ENCODE data around the gene PLCD3. TPM values are rescaled to one million over a fixed set of nuclear protein-coding genes. Genes with fewer than 3 reads are reported as not detected.

The PLCD3 gene
- total RNA-seq, 6 donors from 2014 or later: 24.2 to 65.6 (median 50.6) TPM

- DNase-seq: no peak
- WGBS, 2 donors: 94 to 98% methylated on average over 12 of the region's 12 CpGs
- TF ChIP-seq EP300 (IDR thresholded peaks at IDR 0.05) (no peak), CTCF (IDR thresholded peaks at IDR 0.05) (no peak), POLR2AphosphoS5 (IDR thresholded peaks at IDR 0.05) (no peak), POLR2A (IDR thresholded peaks at IDR 0.05) (no peak)
- no peak overlapping the region for H3K27ac ChIP-seq
- H3K4me1 ChIP-seq: peaks cover 0 to 7% (median 6%) of the 10 kb centered on the region in 4 donors
- peaks cover 46 to 97% (median 94%) of the 10 kb centered on the region in 4 donors for H3K36me3 ChIP-seq
- no peaks in the 10 kb centered on the region for H3K9me3 ChIP-seq
- ATAC-seq (ENCODE audit: low FRiP score in 2 of 2): peak in 1 of 2 donors; percentile 25
- H3K4me3 ChIP-seq: no peak overlapping the region
- no peaks in the 10 kb centered on the region for H3K27me3 ChIP-seq
Observed at GRCh38 chr17:45101883-45102811, 30.2 kb downstream of the PLCD3 start.

GRCh38 chr17:45101546-45101882 is 30.8 kb downstream of the PLCD3 start:
- TF ChIP-seq CTCF (IDR thresholded peaks at IDR 0.05) (no peak), POLR2AphosphoS5 (IDR thresholded peaks at IDR 0.05) (no peak), EP300 (IDR thresholded peaks at IDR 0.05) (no peak), POLR2A (IDR thresholded peaks at IDR 0.05) (no peak)
- H3K4me3 ChIP-seq: no peak overlapping the region
- H3K9me3 ChIP-seq: no peaks in the 10 kb centered on the region
- ATAC-seq (ENCODE audit: low FRiP score in 2 of 2) (peak in 1 of 2 donors; percentile 13), DNase-seq (no peak)
- no peaks in the 10 kb centered on the region for H3K27me3 ChIP-seq
- H3K36me3 ChIP-seq: peaks cover 52 to 97% (median 94%) of the 10 kb centered on the region in 4 donors
- no peak overlapping the region for H3K27ac ChIP-seq
- H3K4me1 ChIP-seq: peaks cover 0 to 7% (median 6%) of the 10 kb centered on the region in 4 donors
- WGBS, 2 donors: 89 to 96% methylated on average over 9 of the region's 9 CpGs

- 47 to 58% methylated on average over 9 of the region's 9 CpGs for WGBS, 2 donors
- TF ChIP-seq POLR2AphosphoS5 (IDR thresholded peaks at IDR 0.05) (no peak), POLR2A (IDR thresholded peaks at IDR 0.05) (no peak), EP300 (IDR thresholded peaks at IDR 0.05) (no peak), CTCF (IDR thresholded peaks at IDR 0.05) (peak; percentile 76 to 87 (median 81))
Observed at GRCh38 chr17:45098869-45099616, 33.3 kb downstream of the PLCD3 start.

GRCh38 chr17:45098081-45098868 is 34.0 kb downstream of the PLCD3 start:
- TF ChIP-seq POLR2AphosphoS5 (IDR thresholded peaks at IDR 0.05) (no peak), POLR2A (IDR thresholded peaks at IDR 0.05) (no peak), EP300 (IDR thresholded peaks at IDR 0.05) (no peak), CTCF (IDR thresholded peaks at IDR 0.05) (no peak)

More at GRCh38 chr17:45098869-45099616, 33.3 kb downstream of the PLCD3 start:
- peaks cover 4 to 13% (median 9%) of the 10 kb centered on the region in 4 donors for H3K4me1 ChIP-seq
- peak in 1 of 2 donors; percentile 84 for DNase-seq
- H3K36me3 ChIP-seq: peaks cover 51 to 97% (median 94%) of the 10 kb centered on the region in 4 donors
- no peak overlapping the region for H3K4me3 ChIP-seq
- no peaks in the 10 kb centered on the region for H3K9me3 ChIP-seq
- no peaks in the 10 kb centered on the region for H3K27me3 ChIP-seq
- H3K27ac ChIP-seq: no peak overlapping the region
- ATAC-seq (ENCODE audit: low FRiP score in 2 of 2): peak; percentile 86 to 87

More at GRCh38 chr17:45098081-45098868, 34.0 kb downstream of the PLCD3 start:
- H3K27ac ChIP-seq: no peak overlapping the region
- peaks cover 11 to 20% (median 17%) of the 10 kb centered on the region in 4 donors for H3K4me1 ChIP-seq
- no peaks in the 10 kb centered on the region for H3K27me3 ChIP-seq
- WGBS, 2 donors: 89 to 91% methylated on average over 11 to 13 of the region's 13 CpGs
- no peak overlapping the region for H3K4me3 ChIP-seq
- ATAC-seq (ENCODE audit: low FRiP score in 2 of 2): no peak
- no peak for DNase-seq
- peaks cover 43 to 97% (median 92%) of the 10 kb centered on the region in 4 donors for H3K36me3 ChIP-seq
- no peaks in the 10 kb centered on the region for H3K9me3 ChIP-seq

Data from upper lobe of left lung (tissue), 6 donors.